HTERT RPE-1 (cell line): ENCODE measurements around the gene GRIN3B.

Experiments used
- in situ Hi-C: fragments of 300-500 bp; cut with MboI; formaldehyde crosslinking; loops from 4 replicates; pipeline ENCODE4 v1.14.3; 2020; ENCODE audit warnings: low sequenced_read_pairs

Gene GRIN3B

DNA sequence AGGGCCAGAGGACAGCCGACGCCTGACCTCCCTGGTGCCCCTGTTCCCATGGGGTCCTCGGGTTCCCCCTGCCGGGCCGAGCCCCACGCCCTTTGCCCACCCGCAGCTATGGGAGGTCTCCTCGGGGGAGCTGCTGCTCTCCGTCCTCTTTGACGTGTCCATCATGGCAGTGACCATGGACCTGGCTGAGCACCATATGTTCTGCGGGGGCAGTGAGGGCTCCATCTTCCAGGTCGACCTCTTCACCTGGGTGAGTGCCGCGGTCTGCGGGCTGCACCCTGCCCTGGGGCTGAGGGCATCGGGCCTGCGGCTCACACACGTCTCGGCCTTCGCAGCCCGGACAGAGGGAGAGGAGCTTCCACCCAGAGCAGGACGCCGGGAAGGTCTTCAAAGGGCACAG, 9.5 kb upstream of the GRIN3B start:
- in situ Hi-C loops, result no loop called here

DNA sequence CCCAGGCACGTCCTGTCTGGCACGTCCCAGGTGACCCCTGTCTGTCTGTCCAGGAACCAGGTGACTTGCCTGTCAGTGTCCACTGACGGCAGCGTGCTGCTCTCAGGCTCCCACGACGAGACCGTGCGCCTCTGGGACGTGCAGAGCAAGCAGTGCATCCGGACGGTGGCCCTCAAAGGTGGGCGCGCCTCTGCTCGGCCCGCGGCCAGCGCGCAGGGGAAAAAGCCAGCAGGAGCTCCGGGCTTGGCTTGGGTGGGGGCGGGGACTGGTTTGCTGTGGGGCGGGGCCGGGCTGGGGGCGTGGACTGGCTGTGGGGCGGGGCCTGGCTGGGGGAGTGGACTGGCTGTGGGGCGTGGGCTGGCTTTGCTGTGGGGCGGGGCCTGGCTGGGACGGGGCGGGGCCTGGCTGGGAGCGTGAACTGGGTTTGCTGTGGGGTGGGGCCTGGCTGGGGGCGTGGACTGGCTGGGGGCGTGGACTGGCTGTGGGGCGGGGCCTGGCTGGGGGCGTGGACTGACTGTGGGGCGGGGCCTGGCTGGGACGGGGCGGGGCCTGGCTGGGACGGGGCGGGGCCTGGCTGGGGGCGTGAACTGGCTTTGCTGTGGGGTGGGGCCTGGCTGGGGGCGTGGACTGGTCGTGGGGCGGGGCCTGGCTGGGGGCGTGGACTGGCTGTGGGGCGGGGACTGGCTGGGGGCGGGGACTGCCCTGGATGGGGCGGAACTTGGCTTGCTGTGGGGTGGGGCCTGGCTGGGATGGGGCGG, 8.9 kb upstream of the GRIN3B start:
- in situ Hi-C loops, result no loop called here

DNA sequence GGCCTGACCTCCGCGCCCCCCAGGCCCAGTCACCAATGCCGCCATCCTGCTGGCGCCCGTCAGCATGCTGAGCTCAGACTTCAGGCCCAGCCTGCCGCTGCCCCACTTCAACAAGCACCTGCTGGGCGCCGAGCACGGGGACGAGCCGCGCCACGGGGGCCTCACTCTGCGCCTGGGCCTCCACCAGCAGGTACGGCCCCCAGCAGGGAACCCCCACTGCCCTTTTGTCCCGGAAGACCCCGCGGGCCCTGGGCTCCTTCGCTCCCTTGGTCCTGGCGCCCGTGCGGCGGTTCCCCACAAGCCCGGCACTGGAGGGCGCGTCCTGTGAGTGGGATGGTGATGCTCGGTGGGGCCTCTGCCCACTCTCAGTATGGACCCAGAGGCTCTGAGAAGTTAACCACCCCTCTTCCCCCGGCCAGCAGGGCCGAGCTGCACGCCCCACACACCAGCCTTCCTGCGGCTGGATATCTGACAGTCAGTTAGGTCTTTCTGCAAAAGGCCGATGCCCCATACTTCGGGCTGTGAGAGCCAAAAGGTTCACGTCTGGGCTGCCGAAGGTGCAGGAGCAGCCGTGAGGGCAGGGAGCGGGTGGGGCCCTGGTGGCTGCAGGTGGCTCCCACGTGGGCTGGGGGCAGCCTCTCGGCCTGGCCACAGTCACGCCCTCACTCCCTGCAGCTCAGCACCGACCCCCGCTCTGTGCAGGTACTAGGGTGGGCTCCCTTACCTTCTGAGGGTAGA, 8.1 kb upstream of the GRIN3B start:
- in situ Hi-C loops, result no loop called here

DNA sequence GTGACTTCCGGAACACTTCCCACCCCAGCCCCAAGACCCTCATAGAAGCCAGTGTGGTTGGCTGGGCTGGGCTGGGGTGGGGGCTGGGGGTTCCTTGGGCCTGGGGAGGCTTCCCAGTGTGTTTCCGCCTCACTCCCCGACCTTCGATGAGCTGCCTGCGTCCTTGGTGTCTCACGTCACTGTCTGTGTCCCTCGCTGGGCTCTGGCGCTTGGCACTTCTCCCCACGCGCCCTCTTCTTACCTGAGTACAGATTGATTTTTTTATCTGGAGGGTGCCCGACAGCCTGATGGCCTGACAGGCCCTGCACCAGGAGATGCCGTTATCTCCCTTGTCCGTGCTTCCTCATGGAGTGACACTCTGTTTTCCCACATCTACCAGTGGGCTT, 7.6 kb upstream of the GRIN3B start:
- in situ Hi-C loops, result no loop called here

DNA sequence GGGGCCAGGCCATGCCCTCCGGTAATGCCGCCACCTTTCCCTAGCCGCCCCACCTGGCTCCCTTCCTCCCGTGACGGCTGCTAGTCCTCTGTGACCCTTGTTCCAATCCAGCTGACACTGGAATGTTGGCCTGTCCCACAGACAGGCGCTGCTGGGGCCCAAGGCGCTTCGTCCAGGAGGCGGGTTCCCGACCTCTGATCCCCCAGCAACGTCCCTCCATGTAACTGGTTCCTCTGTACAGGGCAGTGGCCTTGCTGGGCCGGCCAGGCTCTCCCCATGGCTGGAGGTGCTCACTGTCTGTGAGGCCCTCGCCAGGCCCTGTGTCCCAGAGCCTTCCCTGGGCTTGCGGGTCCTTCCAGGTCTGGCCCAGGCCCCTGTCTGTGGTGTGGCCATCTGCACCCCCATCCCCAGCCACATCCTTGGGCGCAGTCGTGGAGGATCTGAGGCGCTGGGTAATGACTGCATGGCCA, 6.8 kb upstream of the GRIN3B start:
- in situ Hi-C loops, result no loop called here

DNA sequence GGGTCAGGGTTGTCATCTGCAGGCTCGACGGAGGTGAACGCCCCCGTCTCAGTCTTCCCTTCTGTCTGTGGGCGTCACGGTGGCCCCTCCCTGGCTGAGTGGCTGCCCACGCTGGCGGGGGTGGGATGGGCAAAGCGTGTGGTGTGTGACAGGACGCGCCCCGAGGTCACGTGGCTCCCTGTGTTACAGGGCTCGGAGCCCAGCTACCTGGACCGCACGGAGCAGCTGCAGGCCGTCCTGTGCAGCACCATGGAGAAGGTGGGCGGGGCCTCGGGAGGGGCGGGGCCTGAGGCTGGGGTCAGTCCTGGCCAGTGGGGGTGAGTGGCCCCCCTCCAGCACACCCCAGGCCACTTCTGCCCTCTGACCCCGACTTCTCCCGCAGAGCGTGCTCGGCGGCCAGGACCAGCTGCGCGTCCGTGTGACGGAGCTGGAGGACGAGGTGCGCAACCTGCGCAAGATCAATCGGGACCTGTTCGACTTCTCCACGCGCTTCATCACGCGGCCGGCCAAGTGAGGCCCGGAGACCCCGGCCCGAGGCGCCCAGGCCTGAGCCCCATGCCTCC, 6.3 kb upstream of the GRIN3B start:
- in situ Hi-C loops, result no loop called here

DNA sequence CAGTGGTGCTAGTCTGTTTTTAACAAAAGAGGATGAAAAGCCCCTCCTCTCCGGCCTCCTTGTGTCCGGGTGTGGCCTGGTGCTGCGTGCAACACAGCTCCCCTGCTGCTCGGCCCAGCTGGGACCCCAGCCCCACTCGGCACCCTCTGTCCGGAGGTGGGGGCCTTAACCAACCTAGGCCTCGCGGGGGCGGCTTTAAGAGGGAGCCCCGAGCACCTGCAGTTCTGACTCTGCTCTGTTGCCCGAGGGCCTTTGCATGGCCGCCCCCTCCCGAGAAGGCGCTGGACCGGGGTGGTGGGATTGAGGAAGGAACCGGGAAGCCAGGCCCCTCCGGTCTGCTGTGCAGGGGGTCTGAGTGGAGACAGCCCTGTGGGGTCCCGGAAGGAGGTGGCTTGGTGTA, 5.7 kb upstream of the GRIN3B start:
- in situ Hi-C loops, result no loop called here

DNA sequence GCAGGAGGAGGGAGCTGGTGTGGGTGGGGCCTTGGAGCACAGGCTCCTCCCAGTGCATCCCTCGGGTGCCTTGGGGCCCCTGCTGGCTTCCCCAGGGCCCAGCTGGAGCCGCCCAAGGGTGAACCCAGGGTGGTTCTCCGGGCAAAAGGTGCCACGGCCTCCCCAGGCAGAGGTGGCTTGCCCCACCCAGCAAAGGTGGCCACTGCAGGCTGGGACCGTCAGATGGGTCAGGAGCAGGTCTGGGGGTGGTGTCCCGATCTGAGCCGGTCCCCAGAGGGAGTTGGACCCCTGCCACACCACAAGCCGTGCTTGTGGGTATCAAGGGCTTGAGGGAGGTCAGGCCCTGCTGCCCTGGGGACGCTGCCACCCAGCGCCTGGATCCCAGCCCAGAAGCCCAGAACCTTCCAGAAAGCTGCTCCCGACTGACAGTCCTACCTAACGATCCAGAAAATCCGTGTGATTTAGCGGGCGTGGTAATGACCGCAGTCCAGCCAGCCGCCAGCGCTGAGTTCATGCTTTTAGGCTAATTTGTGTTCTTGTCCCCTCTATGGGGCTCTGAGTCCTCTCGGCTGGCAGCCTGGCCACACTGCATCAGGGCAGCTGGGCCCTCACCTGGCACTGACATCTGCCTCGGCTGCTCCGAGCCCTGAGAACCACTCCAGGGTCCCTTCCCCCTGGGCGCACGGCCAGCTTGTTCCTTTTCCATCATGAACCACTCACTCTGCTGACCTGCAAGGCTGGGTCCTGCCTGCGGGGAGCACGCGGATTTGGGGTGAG, 5.0 kb upstream of the GRIN3B start:
- in situ Hi-C loops, result no loop called here

DNA sequence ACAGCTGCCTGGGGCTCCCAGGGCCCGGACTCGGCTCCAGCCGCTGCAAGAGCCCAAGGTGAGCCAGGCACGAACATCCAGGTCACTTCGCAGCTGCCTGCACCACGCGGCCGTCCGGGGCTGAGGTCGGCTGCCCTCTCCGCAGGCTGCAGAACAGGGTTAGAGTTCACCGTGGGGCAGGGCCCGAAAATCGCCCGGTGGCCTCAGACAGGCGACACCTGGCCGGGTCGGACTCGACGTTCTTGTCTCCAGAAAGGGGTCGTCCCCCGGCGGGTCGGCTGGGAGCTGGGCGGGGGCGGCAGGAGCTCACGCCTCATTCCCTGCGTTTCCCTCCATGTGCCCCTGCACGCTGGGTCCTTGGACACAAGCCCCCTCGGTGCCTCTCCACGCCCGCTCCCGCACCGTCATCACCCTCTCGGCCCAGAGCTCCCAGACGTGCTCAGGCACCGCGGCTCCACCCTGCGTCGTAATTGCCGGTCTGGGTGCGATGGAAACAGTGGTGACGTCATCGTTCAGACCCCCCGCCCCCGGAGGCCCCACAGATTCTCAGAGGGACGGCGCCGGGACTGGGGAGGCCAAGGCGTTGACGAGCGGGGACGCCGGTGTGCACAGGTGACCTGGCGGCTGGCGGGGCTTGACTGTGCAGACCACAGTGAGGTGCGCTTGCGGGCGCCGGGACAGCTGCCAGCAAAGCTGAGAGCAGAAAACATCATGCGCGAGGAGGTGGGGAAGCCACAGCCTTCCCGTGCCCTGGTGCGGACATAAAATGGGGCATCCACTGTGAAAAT, 4.0 kb upstream of the GRIN3B start:
- in situ Hi-C loops, result no loop called here

DNA sequence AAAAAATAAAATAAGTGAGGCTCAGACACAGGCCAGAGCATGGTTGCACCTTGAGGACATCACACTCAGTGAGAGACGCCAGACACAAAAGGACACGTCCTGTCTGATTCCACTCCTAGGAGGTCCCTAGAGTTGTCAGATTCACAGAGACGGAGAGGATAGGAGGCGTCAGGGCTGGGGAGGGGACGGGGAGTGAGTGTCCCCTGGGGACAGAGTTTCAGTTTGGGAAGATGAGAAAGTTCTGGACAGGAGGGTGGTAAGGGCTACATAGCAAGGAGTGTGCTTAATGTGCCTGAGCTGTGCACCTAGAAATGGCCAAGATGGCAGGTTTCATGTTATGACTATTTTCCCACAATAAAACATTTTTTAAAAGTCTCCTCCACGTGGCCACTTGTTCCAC, 2.2 kb upstream of the GRIN3B start:
- in situ Hi-C loops, result no loop called here

DNA sequence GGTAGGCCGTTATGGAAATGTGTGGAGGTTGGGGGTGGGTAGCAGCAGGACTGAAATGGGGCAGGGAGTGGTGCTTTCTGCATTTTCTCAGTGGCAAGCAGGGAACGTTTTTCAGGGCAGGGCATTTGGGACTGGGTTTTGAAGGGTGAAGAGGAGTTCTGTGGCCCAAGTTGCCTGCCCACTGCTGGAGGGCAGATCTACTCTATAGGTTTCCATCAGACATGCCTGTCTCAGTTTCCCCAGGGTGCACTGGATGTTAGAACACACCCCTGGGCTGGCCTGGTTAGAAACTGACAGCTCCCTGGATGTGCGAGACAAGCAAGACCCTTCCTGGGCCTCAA, 870 bp upstream of the GRIN3B start:
- in situ Hi-C loops, result no loop called here

DNA sequence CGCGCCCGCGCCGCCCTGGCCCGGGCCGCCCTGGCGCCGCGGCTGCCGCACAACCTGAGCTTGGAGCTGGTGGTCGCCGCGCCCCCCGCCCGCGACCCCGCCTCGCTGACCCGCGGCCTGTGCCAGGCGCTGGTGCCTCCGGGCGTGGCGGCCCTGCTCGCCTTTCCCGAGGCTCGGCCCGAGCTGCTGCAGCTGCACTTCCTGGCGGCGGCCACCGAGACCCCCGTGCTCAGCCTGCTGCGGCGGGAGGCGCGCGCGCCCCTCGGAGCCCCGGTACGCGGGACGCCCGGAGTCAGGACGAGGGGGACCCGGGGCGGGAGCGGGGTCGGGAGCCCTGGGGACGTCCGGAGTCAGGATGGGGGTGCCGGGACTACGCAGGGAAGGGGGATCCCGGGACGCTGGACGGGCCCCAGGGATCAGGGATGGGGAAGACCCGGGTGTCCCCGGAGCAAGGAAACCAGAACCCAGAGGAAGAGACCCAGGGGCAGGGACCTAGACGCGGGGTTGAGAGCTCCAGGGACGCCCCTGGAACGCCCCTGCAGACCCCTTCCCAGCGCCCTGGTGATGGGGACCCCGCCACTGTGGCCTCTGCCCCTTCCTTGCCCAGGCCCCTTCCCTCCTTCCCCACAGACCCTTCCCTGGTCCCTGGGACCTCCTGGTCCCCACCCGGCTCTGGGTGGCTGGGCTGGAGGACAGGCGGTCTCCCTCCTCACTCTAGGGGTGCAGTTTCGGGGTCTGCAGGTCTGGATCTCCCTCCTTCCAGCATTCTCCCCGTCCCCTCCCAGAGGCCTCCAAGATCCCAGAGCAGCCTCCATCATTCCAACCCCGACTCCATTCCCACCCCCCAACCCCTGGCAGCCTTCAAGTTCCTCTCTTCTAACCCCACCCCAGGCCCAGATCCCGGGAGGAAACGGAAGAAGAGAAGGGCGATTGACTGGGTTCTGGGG, 645 bp downstream of the GRIN3B start:
- in situ Hi-C loops, result no loop called here

DNA sequence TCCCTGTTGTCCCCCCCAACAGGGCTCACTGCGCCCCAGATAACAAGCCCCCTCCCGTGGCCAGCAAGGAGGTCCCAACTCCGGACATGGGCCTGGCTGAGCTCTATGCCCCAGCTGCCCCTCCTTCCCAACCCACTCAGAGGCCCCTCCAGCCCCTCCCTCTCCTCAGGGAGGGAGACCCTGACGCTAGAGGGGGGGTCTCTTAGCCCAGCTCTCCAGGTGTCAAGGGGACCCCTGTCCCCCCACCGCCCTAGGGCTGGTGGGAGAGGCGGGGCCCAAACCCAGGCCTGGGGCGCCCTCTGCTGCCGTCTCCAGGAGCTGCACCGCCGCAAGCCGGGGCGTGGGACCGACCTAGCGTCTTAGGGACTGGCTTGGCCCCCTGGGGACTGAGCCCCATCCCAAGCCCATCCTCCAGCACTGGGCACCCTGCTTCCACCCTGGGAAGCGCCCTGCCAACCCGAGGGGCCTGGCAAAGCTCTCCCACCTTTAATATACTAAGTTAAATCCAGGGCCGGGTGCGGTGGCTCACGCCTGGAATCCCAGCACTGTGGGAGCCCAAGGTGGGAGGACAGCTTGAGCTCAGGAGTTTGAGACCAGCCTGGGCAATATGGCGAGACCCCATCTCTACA, 1.4 kb downstream of the GRIN3B start:
- in situ Hi-C loops, result no loop called here

DNA sequence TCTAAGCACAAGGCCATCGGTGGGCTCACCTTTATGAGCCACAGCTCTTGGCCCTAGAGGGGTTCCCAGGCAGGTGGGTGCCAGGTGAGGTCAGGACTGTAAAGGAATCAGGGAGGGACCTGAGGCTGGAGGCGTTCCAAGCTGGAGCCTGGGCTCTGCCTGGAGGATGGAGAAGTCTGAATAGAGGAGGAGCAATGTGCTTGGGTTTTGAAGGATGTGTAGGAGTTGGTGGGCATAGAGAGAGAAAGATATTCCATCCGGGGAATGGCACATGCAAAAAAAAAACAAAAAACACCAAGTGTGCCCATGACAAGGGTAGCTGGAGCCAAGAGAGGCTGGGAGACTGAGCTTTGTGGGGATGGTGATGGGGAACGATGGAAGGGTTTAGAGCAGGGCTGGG, 2.4 kb downstream of the GRIN3B start:
- in situ Hi-C loops, result no loop called here

DNA sequence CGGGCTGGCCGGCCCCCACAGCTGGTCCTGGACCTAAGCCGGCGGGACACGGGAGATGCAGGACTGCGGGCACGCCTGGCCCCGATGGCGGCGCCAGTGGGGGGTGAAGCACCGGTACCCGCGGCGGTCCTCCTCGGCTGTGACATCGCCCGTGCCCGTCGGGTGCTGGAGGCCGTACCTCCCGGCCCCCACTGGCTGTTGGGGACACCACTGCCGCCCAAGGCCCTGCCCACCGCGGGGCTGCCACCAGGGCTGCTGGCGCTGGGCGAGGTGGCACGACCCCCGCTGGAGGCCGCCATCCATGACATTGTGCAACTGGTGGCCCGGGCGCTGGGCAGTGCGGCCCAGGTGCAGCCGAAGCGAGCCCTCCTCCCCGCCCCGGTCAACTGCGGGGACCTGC, 3.1 kb downstream of the GRIN3B start:
- in situ Hi-C loops, result no loop called here

DNA sequence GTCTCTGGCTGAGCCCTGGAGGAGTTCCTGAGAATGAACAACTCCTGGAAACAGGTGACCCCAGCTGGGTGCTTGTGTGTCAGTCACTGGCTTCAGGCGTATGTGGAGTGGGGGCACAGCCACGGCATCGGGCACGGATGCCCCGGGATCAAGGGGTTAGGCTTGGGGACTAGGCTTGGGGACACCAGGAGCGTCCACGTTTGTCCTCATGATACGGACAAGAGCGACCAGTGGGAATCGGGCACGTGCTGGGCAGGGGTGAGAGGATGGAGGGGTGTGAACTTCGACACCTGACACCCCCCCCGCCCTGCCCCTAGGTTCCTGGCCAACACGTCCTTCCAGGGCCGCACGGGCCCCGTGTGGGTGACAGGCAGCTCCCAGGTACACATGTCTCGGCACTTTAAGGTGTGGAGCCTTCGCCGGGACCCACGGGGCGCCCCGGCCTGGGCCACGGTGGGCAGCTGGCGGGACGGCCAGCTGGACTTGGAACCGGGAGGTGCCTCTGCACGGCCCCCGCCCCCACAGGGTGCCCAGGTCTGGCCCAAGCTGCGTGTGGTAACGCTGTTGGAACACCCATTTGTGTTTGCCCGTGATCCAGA, 4.1 kb downstream of the GRIN3B start:
- in situ Hi-C loops, result no loop called here

DNA sequence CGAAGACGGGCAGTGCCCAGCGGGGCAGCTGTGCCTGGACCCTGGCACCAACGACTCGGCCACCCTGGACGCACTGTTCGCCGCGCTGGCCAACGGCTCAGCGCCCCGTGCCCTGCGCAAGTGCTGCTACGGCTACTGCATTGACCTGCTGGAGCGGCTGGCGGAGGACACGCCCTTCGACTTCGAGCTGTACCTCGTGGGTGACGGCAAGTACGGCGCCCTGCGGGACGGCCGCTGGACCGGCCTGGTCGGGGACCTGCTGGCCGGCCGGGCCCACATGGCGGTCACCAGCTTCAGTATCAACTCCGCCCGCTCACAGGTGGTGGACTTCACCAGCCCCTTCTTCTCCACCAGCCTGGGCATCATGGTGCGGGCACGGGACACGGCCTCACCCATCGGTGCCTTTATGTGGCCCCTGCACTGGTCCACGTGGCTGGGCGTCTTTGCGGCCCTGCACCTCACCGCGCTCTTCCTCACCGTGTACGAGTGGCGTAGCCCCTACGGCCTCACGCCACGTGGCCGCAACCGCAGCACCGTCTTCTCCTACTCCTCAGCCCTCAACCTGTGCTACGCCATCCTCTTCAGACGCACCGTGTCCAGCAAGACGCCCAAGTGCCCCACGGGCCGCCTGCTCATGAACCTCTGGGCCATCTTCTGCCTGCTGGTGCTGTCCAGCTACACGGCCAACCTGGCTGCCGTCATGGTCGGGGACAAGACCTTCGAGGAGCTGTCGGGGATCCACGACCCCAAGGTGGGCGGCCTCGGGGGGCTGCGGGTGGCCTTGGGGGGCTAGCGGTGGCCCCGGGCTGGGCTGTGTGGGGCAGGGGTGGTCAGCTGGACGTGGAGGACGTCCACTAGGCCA, 4.8 kb downstream of the GRIN3B start:
- in situ Hi-C loops, result no loop called here
